Upper lobe of left lung (tissue), 4 donors: ENCODE results near the gene NTN1.

Experiments used
- EP300 ChIP-seq, 4 donors: sonication (generic); formaldehyde crosslinking; IDR thresholded peaks; one replicate each; pipeline ENCODE4 v1.5.1; 2017; ENCODE audit warnings: antibody characterized with exemption in 4 of 4, control low read depth in 2 of 4
- POLR2A ChIP-seq, 4 donors: fragments of 450-650 bp; IDR thresholded peaks; one replicate each; pipeline ENCODE4 v1.5.1; 2016 to 2017; ENCODE audit warnings: antibody characterized with exemption in 4 of 4, mild to moderate bottlenecking in 2 of 4
- POLR2AphosphoS5 ChIP-seq, 2 donors: sonication (generic); formaldehyde crosslinking; IDR thresholded peaks; one replicate each; pipeline ENCODE4 v1.5.1; 2017; ENCODE audit warnings: antibody characterized with exemption in 2 of 2
- TF ChIP-seq, protein P1 (sequence below), 6 experiments: fragments of 450-650 bp in 4 of 6; fragments of 200-600 bp in 2 of 6; sonication (generic) in 2 of 6; IDR thresholded peaks; one replicate each; pipeline ENCODE4 v1.5.1; 2016 to 2019; ENCODE audit warnings: antibody characterized with exemption in 6 of 6

DNA sequence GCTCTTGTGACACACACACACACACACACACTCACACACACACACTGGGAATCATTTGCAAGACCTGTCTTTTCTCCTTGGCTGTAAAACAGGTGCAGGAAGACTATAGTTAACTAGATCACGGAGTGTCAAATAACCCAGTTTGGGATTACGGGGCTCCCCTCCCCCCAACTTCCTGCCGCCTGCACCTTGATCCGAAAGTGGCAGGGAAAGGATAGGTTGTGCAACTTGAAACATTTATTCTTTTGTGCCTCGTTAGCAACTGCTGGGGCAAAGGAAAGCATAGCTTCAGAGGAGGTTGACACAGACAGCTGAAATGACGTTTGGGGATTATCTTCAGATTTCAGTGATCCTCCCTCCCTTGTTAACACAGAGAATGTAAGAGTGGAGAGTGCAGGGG is 149.5 kb downstream of the NTN1 start:
- no peak for TF ChIP-seq EP300 (IDR thresholded peaks at IDR 0.05)
- TF ChIP-seq, protein P1, sequence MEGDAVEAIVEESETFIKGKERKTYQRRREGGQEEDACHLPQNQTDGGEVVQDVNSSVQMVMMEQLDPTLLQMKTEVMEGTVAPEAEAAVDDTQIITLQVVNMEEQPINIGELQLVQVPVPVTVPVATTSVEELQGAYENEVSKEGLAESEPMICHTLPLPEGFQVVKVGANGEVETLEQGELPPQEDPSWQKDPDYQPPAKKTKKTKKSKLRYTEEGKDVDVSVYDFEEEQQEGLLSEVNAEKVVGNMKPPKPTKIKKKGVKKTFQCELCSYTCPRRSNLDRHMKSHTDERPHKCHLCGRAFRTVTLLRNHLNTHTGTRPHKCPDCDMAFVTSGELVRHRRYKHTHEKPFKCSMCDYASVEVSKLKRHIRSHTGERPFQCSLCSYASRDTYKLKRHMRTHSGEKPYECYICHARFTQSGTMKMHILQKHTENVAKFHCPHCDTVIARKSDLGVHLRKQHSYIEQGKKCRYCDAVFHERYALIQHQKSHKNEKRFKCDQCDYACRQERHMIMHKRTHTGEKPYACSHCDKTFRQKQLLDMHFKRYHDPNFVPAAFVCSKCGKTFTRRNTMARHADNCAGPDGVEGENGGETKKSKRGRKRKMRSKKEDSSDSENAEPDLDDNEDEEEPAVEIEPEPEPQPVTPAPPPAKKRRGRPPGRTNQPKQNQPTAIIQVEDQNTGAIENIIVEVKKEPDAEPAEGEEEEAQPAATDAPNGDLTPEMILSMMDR (IDR thresholded peaks at IDR 0.05) = no peak
- TF ChIP-seq POLR2A (IDR thresholded peaks at IDR 0.05) = no peak
- TF ChIP-seq POLR2AphosphoS5 (IDR thresholded peaks at IDR 0.05) = no peak
